H1 (cell line): ENCODE results near the gene NOS1AP. TPM values are rescaled to one million over a fixed set of nuclear protein-coding genes. Genes with fewer than 3 reads are reported as not detected.

Experiments used
- CTCF ChIA-PET: fragments of 300-600 bp; sonication (Branson Sonifier 250); formaldehyde crosslinking; loops from one replicate; lab custom pipeline; 2021; ENCODE audit not compliant: partially characterized antibody; lab: Charles Lee
- POLR2A ChIA-PET: fragments of 300-600 bp; sonication (Branson Sonifier 250); formaldehyde crosslinking; loops from one replicate; lab custom pipeline; 2021; ENCODE audit warnings: inconsistent platforms; ENCODE audit not compliant: partially characterized antibody; lab: Charles Lee
- DNase-seq, 2 experiments: peaks; one replicate each; pipeline versions ENCODE4 v3.0.0 to v3.0.0-alpha.2; 2010 to 2022; ENCODE audit warnings: low spot score in 2 of 2, low read depth in 1 of 2, mixed read lengths in 1 of 2
- FAIRE-seq: peaks from 2 replicates; lab custom pipeline; 2011; peaks lifted over from hg19 to GRCh38; lab: Jason Lieb, UNC
- H2AFZ ChIP-seq: 2 replicates; pipeline ENCODE4 v1.8.1; 2012; ENCODE audit warnings: low read length, inconsistent platforms
- H2AK5ac ChIP-seq: 2 replicates; pipeline ENCODE4 v1.6.1; 2013; ENCODE audit warnings: low read depth, low read length
- H2BK120ac ChIP-seq: replicated peaks from 2 replicates; pipeline ENCODE3; 2013; ENCODE audit warnings: low read depth, low read length, inconsistent platforms
- H2BK12ac ChIP-seq: 2 replicates; pipeline ENCODE4 v1.6.1; 2013; ENCODE audit warnings: low read depth, low read length
- H2BK15ac ChIP-seq: 2 replicates; pipeline ENCODE4 v1.6.1; 2013; ENCODE audit warnings: low read length
- H2BK20ac ChIP-seq: 2 replicates; pipeline ENCODE4 v1.6.1; 2013; ENCODE audit warnings: low read length
- H2BK5ac ChIP-seq: 2 replicates; pipeline ENCODE4 v1.6.1; 2013; ENCODE audit warnings: low read depth, low read length
- H3K14ac ChIP-seq: 2 replicates; pipeline ENCODE4 v1.6.1; 2013; ENCODE audit warnings: inconsistent platforms; ENCODE audit not compliant: insufficient read length
- H3K18ac ChIP-seq: 2 replicates; pipeline ENCODE4 v1.6.1; 2013; ENCODE audit warnings: low read length; ENCODE audit errors: extremely low read depth
- H3K23ac ChIP-seq: 2 replicates; pipeline ENCODE4 v1.6.1; 2013; ENCODE audit warnings: inconsistent platforms; ENCODE audit not compliant: insufficient read length
- H3K23me2 ChIP-seq: 2 replicates; pipeline ENCODE4 v1.6.1; 2013; ENCODE audit warnings: low read depth, low read length
- H3K27ac ChIP-seq: 2 replicates; pipeline ENCODE4 v1.6.1; 2011; ENCODE audit warnings: low read depth, low read length, inconsistent platforms
- H3K27me3 ChIP-seq, 4 experiments: replicated peaks in 1 of 4; 1 replicate in 1 of 4; 2 replicates in 3 of 4; pipeline versions ENCODE4 v1.6.1 to v1.8.1; 2011 to 2013; ENCODE audit warnings: low read length in 3 of 4, mild to moderate bottlenecking in 3 of 4, inconsistent platforms in 2 of 4, mixed read lengths in 2 of 4, moderate library complexity in 1 of 4; ENCODE audit not compliant: control insufficient read depth in 3 of 4, insufficient read depth in 3 of 4; ENCODE audit errors: extremely low read depth in 1 of 4
- H3K36me3 ChIP-seq, 4 experiments: 2 replicates each; pipeline versions ENCODE4 v1.6.1 to v1.8.1; 2011 to 2013; ENCODE audit warnings: mild to moderate bottlenecking in 4 of 4, low read length in 3 of 4, moderate library complexity in 2 of 4, control low read depth in 1 of 4, inconsistent platforms in 1 of 4; ENCODE audit not compliant: insufficient read depth in 4 of 4, control insufficient read depth in 2 of 4
- H3K4ac ChIP-seq: replicated peaks from 2 replicates; pipeline ENCODE3; 2013; ENCODE audit warnings: low read length, low read depth, mixed read lengths, inconsistent platforms; ENCODE audit not compliant: insufficient read length
- H3K4me1 ChIP-seq, 4 experiments: replicated peaks in 1 of 4; 1 replicate in 1 of 4; 2 replicates in 3 of 4; pipeline versions ENCODE4 v1.6.1 to v1.8.1; 2011 to 2013; ENCODE audit warnings: low read length in 3 of 4, inconsistent platforms in 2 of 4, mixed read lengths in 1 of 4; ENCODE audit not compliant: insufficient read depth in 4 of 4, control insufficient read depth in 3 of 4
- H3K4me2 ChIP-seq, 2 experiments: 2 replicates each; pipeline versions ENCODE4 v1.6.1 to v1.8.1; 2011 to 2013; ENCODE audit warnings: low read depth in 2 of 2, low read length in 2 of 2, control low read depth in 1 of 2, inconsistent platforms in 1 of 2, mild to moderate bottlenecking in 1 of 2; ENCODE audit not compliant: insufficient read depth in 1 of 2
- H3K4me3 ChIP-seq, 4 experiments: fragments of 200-600, 300-600 bp in 1 of 4; sonication (generic), shearing (Covaris generic), sonication (Bioruptor Twin) in 1 of 4; 2 replicates each; pipeline versions ENCODE4 v1.5.1 to v1.8.1; 2011 to 2016; ENCODE audit warnings: low read length in 4 of 4, low read depth in 3 of 4, control low read depth in 2 of 4, inconsistent platforms in 2 of 4, mild to moderate bottlenecking in 2 of 4, mixed read lengths in 1 of 4, moderate library complexity in 1 of 4; ENCODE audit not compliant: insufficient read depth in 2 of 4; ENCODE audit errors: extremely low read depth in 1 of 4
- H3K56ac ChIP-seq: replicated peaks from 2 replicates; pipeline ENCODE3; 2013; ENCODE audit warnings: low read depth, mild to moderate bottlenecking, mixed read lengths, low read length, inconsistent platforms; ENCODE audit not compliant: insufficient read length
- H3K79me1 ChIP-seq: 2 replicates; pipeline ENCODE4 v1.6.1; 2013; ENCODE audit warnings: low read depth, low read length, control low read depth
- H3K79me2 ChIP-seq, 2 experiments: 2 replicates each; pipeline versions ENCODE4 v1.6.1 to v1.8.1; 2012 to 2013; ENCODE audit warnings: low read length in 2 of 2, mild to moderate bottlenecking in 2 of 2, inconsistent platforms in 1 of 2; ENCODE audit not compliant: insufficient read depth in 2 of 2, control insufficient read depth in 1 of 2
- H3K9ac ChIP-seq, 4 experiments: replicated peaks in 1 of 4; 1 replicate in 1 of 4; 2 replicates in 3 of 4; pipeline versions ENCODE4 v1.6.1 to v1.8.1; 2011 to 2013; ENCODE audit warnings: low read depth in 3 of 4, low read length in 3 of 4, control low read depth in 2 of 4, mild to moderate bottlenecking in 2 of 4, moderate library complexity in 2 of 4, inconsistent platforms in 1 of 4; ENCODE audit errors: extremely low read depth in 1 of 4
- H3K9me3 ChIP-seq, 2 experiments: 2 replicates each; pipeline versions ENCODE4 v1.6.1 to v1.8.1; 2012 to 2013; ENCODE audit warnings: mild to moderate bottlenecking in 2 of 2, moderate library complexity in 2 of 2, control low read depth in 1 of 2, inconsistent platforms in 1 of 2, low read depth in 1 of 2, low read length in 1 of 2, mixed read lengths in 1 of 2; ENCODE audit not compliant: insufficient read depth in 2 of 2
- H4K20me1 ChIP-seq, 2 experiments: replicated peaks in 1 of 2; 2 replicates each; pipeline versions ENCODE3 to v1.8.1; 2011 to 2013; ENCODE audit warnings: inconsistent platforms in 2 of 2, low read length in 2 of 2, mild to moderate bottlenecking in 1 of 2; ENCODE audit not compliant: insufficient read depth in 2 of 2, control insufficient read depth in 1 of 2
- H4K5ac ChIP-seq: 2 replicates; pipeline ENCODE4 v1.6.1; 2013; ENCODE audit warnings: low read length, low read depth, mixed read lengths, inconsistent platforms; ENCODE audit not compliant: insufficient read length
- H4K8ac ChIP-seq: 2 replicates; pipeline ENCODE4 v1.8.0; 2013; ENCODE audit warnings: mild to moderate bottlenecking, moderate library complexity, low read length, inconsistent platforms; ENCODE audit not compliant: insufficient read depth; ENCODE audit errors: extremely low read depth
- H4K91ac ChIP-seq: replicated peaks from 2 replicates; pipeline ENCODE3; 2013; ENCODE audit warnings: low read length, mixed read lengths, inconsistent platforms; ENCODE audit not compliant: insufficient read length
- CBX5 ChIP-seq: fragments of 300-800, 300-1000 bp; sonication (generic); IDR thresholded peaks from 2 replicates; pipeline ENCODE4 v1.7.1; 2016; ENCODE audit warnings: antibody characterized with exemption, low read length, low read depth
- GTF2F1 ChIP-seq: IDR thresholded peaks from 2 replicates; pipeline ENCODE4 v1.6.1; 2012; ENCODE audit warnings: low read depth, low read length, improper control_type of control experiment, borderline replicate concordance
- HDAC2 ChIP-seq, 2 experiments: fragments of 300-600 bp in 1 of 2; sonication (generic) in 1 of 2; IDR thresholded peaks; 2 replicates each; pipeline ENCODE4 v1.6.1; 2011 to 2012; ENCODE audit warnings: low read depth in 2 of 2, low read length in 2 of 2, mild to moderate bottlenecking in 2 of 2, moderate library complexity in 2 of 2, borderline replicate concordance in 1 of 2, inconsistent platforms in 1 of 2
- JUN ChIP-seq: IDR thresholded peaks from 2 replicates; pipeline ENCODE4 v1.6.1; 2011; ENCODE audit warnings: low read depth, mild to moderate bottlenecking, improper control_type of control experiment, low read length
- JUND ChIP-seq: IDR thresholded peaks from 2 replicates; pipeline ENCODE4 v1.6.1; 2011; ENCODE audit warnings: mild to moderate bottlenecking, improper control_type of control experiment, low read length
- KDM4A ChIP-seq: IDR thresholded peaks from one replicate; pipeline ENCODE4 v1.7.1; 2012; ENCODE audit warnings: low read depth, mild to moderate bottlenecking, moderate library complexity, low read length, inconsistent platforms; ENCODE audit not compliant: severe bottlenecking
- SP1 ChIP-seq: IDR thresholded peaks from 2 replicates; pipeline ENCODE4 v1.6.1; 2011; ENCODE audit warnings: low read depth, low read length
- SRF ChIP-seq: IDR thresholded peaks from 2 replicates; pipeline ENCODE4 v1.6.1; 2011; ENCODE audit warnings: mild to moderate bottlenecking, low read depth, low read length, moderate library complexity
- TAF1 ChIP-seq: IDR thresholded peaks from 2 replicates; pipeline ENCODE4 v1.6.1; 2011; ENCODE audit warnings: mild to moderate bottlenecking, low read depth, low read length
- TAF7 ChIP-seq: optimal IDR thresholded peaks from 2 replicates; pipeline ENCODE3; 2011; ENCODE audit warnings: low read depth, mild to moderate bottlenecking, inconsistent platforms, low read length, moderate library complexity, borderline replicate concordance
- WGBS, 2 experiments: shearing (Covaris generic) in 1 of 2; methylation state at CpG; one replicate each; pipeline versions ENCODE4 v1.1.6 to v1.1.7; 2013 to 2015; ENCODE audit warnings: low lambda C conversion rate in 2 of 2, mixed read lengths in 2 of 2, inconsistent platforms in 1 of 2, low coverage in 1 of 2, missing lambda C conversion rate in 1 of 2; ENCODE audit not compliant: insufficient replicate concordance in 2 of 2, insufficient coverage in 1 of 2, insufficient read length in 1 of 2; ENCODE audit errors: extremely low coverage in 1 of 2, missing lambda C conversion rate in 1 of 2; 5-methylcytosine and 5-hydroxymethylcytosine counted together
- polyA plus RNA-seq, 7 experiments: library from polyadenylated mRNA; depleted of rRNA in 3 of 7; stranded (reverse) in 5 of 7; unstranded in 2 of 7; fragments of >200 nt in 5 of 7; fragments of 200-250 nt in 2 of 7; gene quantifications; 1 replicate in 5 of 7; 2 replicates in 1 of 7; 4 replicates in 1 of 7; pipeline versions ENCODE4 v1.2.1 to v1.2.3, GENCODE V29; 2011 to 2013; ENCODE audit warnings: missing spikeins in 2 of 7, mixed read lengths in 2 of 7
- total RNA-seq: library from RNA; stranded (reverse); fragmentation: NEBNext Ultra II Directional; extraction: Animal tissue kit (Norgen Biotek cat#: 25700); gene quantifications from 2 replicates; pipeline ENCODE4 v1.2.1, GENCODE V29; 2021
- TF ChIP-seq, protein P1 (sequence below): IDR thresholded peaks from 2 replicates; pipeline ENCODE4 v1.6.1; 2012; ENCODE audit warnings: inconsistent platforms
- TF ChIP-seq, protein P2 (sequence below): IDR thresholded peaks from 2 replicates; pipeline ENCODE4 v1.6.1; 2012; ENCODE audit warnings: low read length, inconsistent platforms

The NOS1AP gene
- total and polyA plus RNA-seq, 2 of the 8 experiments (the other 6 are each of a cell fraction or from before 2014, with no cell fraction given): 2.4 to 12.1 TPM

- Histone ChIP-seq H2BK120ac (no peak overlapping the region), H2BK20ac (no peak overlapping the region), H2BK5ac (no peak overlapping the region), H3K4ac (no peak overlapping the region), H3K9me3 (no peaks in the 10 kb centered on the region), H4K91ac (no peak overlapping the region), H3K27me3 (no peaks in the 10 kb centered on the region), H3K79me1 (no peaks in the 10 kb centered on the region), H3K36me3 (no peaks in the 10 kb centered on the region), H2AFZ (no peak overlapping the region), H3K23me2 (no peaks in the 10 kb centered on the region), H4K8ac (no peak overlapping the region), H3K79me2 (no peaks in the 10 kb centered on the region), H2BK12ac (no peak overlapping the region), H3K56ac (no peak overlapping the region), H3K23ac (no peak overlapping the region), H3K14ac (no peak overlapping the region), H3K4me3 (no peak overlapping the region), H2AK5ac (no peak overlapping the region), H3K9ac (no peak overlapping the region), H4K20me1 (no peaks in the 10 kb centered on the region), H2BK15ac (no peak overlapping the region), H4K5ac (no peak overlapping the region), H3K4me2 (no peak overlapping the region), H3K27ac (no peak overlapping the region), H3K4me1 (peaks cover 0 to 2% (median 0%) of the 10 kb centered on the region in 4 experiments; a peak in 2 of 7 replicates), H3K18ac (no peak overlapping the region)
- DNase-seq (no peak), FAIRE-seq (no peak)
- CTCF ChIA-PET: no interaction called here
- TF ChIP-seq TAF1: no peak
- no peak for TF ChIP-seq HDAC2 (IDR thresholded peaks at IDR 0.05; ENCODE audit: borderline replicate concordance in 1 of 2, low read depth in 2 of 2, low read length in 2 of 2)
- TF ChIP-seq SRF: no peak
- no peak for TF ChIP-seq GTF2F1
- TF ChIP-seq JUN: no peak
- TF ChIP-seq SP1: no peak
- TF ChIP-seq, protein P1, sequence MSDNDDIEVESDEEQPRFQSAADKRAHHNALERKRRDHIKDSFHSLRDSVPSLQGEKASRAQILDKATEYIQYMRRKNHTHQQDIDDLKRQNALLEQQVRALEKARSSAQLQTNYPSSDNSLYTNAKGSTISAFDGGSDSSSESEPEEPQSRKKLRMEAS: no peak
- TF ChIP-seq KDM4A: no peak
- TF ChIP-seq CBX5: no peak
- TF ChIP-seq, protein P2, sequence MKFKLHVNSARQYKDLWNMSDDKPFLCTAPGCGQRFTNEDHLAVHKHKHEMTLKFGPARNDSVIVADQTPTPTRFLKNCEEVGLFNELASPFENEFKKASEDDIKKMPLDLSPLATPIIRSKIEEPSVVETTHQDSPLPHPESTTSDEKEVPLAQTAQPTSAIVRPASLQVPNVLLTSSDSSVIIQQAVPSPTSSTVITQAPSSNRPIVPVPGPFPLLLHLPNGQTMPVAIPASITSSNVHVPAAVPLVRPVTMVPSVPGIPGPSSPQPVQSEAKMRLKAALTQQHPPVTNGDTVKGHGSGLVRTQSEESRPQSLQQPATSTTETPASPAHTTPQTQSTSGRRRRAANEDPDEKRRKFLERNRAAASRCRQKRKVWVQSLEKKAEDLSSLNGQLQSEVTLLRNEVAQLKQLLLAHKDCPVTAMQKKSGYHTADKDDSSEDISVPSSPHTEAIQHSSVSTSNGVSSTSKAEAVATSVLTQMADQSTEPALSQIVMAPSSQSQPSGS: no peak
- TF ChIP-seq TAF7: no peak
- TF ChIP-seq JUND: no peak
- WGBS, 2 experiments: 91% methylated on average over 2 of the region's 2 CpGs; no CpG with 5 or more reads in 1 of the 2 experiments
- POLR2A ChIA-PET: no interaction called here
Measured at GRCh38 chr1:162283657-162284056, 214.2 kb downstream of the NOS1AP start.
